GM20431 (cell line): ENCODE results near the gene SMOC1.

ENCODE experiments used
- in situ Hi-C: fragments of 300-500 bp; cut with MseI, MboI; formaldehyde crosslinking; loops from one replicate; pipeline ENCODE4 v1.15.0; 2020; ENCODE audit warnings: low sequenced_read_pairs; ENCODE audit not compliant: unreplicated experiment

SMOC1 gene

DNA sequence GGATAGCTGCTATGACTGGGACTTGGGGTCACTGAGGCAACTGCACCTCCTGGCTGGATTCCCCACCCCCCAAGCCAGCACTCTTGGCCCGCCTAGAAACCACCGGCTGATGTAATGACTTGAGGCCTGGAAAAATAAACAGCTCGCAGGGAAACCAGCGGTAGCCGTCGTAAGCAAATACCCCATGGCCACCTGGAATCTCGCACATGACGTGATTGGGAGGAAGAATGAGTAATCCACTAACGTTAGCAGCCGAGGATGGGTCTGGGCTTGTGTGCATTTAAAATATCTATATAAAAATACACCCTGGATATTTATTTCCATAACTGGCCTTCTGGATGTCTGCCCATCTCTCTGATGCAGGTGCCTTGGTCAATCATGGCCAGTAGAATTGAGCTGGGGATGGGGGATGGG lies 120.1 kb downstream of the SMOC1 start:
- in situ Hi-C loops = no loop called here

DNA sequence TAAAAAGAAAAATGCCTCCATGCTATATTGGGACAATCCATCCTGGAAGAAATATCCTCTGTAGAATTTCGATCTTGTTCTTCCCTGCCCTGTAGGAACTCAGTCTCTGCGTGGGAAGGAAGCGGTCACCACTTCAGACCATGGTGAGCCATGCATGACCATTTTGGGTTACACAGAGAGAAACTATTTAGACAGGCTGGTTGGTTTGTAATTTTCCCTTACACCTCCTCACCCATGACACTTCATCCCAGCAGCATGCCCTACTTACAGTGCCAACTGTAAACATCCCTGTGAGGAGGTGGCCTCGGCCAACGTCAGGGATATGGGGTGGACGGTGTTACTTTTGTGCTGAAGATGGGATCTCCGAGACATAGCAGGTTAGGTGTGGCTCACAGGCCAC lies 121.4 kb downstream of the SMOC1 start:
- in situ Hi-C loops = no loop called here

DNA sequence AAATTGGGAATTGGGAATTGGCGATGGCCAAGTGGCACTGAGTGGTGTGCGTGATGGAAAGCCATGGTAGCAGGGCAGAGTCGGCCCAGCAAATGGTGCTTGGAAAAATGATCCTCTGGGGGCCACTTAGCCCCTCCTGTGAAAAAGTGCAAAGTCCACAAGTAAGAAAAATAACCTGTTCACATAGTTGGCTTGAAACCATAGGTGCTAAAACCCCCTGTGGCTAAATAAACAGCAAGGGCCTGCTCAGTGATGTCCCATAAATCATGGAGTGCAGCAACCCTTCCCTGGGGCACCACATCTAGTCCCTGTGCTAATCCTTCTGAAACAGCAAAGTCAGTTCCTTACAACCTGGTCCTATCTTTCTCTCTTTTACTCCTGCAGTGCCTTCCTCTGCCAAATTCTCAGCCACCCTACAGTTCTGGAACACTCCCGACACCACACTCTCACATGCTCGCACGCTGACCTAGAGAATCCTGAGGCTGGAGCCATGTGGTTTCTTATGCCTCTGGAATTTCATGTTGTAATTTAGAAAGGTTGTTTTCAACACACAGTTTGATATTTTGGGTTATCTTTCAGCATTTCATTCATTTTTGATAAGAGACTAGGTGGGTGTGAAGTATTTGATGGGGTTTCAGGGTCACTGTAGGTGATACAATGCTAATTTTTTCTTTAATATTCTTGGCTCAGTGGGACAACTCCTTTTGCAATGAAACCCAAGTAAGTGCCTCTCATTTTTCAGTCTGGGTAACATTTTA lies 123.6 kb downstream of the SMOC1 start:
- in situ Hi-C loops = no loop called here

DNA sequence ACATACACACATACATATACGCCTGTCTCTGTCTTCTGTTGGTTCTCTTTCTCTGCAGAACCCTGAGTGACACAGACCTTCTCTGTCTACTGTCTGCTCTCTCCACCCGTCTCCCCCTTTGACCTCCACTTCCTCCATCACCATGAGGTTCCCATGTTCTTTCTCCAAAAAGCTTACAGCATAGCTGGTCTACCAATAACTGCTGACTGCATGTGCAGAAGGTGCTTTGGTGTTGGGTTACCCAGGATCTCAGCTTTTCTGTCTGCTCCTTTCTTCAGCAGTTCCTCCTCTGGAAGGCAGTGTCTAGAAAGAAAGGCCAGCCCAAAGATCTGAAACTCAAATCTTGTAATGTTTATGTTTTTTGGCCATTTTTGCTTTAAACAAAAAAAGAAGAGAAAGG lies 125.6 kb downstream of the SMOC1 start:
- in situ Hi-C loops = no loop called here

DNA sequence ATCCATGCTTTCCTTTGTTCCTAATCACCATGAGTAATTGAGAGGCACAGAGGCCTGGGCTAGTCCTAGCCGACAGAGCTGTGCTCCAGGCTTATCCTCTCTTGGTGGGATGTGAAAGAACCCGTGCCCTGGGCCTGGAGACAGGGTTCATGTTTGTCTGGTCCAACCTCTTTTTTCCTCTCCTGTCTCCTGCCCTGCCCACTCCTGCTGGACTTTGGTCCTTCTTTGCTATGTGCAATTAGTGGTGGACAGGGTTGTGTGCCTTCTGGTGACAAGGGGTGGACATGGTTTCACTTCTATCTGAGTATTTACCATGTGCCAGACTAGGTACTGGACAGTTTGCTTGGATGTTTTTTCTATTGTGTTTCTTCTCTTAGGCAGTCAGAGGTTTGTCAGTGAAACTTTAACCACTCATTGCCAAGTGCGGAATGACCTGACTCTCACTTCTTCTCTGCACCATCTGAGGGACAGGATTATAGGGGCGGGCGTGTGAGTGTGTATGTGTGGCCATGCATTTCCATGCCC lies 126.1 kb downstream of the SMOC1 start:
- in situ Hi-C loops = no loop called here

DNA sequence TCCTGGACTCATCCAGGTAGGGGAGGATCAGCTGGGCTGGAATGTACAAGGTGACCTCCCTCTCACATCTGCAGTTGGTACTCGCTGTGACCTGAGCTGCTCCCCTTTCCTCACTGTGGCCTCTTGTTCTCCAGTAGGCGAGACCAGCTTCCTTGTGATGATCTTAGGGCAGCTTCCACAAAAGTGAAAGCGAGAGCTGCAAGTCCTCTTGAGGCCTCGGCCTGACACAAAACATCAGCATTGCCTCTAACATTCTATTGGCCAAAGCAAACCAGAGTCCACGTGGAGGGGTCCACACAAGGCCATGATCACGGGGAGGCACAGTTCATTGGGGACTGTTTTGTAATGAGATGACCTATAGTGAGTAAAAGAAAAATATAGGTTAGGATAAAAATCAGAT lies 127.5 kb downstream of the SMOC1 start:
- in situ Hi-C loops = no loop called here

DNA sequence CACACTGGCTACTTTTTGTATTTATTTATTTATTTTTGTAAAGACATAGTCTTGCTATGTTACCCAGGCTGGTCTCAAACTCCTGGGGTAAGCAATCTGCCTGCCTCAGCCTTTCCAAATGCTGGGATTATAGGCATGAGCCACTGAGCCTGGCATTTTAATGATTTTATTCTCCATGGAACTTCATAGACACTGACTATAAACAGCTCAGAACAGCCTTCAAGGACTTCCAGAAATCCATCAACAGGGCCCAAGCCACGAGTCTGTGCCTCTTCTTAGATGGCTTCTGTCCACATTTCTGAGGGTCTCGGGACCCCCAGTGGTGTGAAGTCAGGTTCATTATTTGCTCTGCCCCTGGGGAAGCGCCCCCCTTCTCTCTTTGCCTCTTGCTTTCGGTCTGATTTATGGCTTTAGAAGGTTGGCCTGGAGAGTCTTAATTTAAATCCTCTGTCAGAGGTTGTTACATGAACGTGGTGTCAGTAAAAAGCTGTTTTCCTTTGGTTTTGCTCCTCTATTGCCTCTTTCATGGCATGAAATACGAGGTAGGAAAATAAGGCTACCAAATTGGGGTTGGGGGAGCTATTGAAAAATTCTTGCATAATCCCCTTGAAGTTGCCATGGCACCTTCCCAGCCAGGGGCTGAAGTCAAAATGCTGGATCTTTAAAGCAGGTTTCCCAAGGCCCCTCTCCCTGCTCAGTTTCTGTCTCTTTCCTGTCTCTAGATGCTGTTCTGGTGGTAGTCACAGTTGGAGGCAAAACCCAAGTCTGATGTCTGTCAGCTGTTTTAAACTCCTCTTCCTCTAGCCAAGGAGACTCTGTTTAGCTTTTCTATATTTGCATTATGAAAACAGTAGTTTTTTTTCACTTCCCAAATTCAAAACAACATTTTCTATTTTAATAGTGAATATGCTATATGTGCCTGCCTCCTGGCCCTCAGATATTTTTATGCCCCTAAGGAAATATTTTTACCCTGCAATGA lies 129.4 kb downstream of the SMOC1 start:
- in situ Hi-C loops = no loop called here

DNA sequence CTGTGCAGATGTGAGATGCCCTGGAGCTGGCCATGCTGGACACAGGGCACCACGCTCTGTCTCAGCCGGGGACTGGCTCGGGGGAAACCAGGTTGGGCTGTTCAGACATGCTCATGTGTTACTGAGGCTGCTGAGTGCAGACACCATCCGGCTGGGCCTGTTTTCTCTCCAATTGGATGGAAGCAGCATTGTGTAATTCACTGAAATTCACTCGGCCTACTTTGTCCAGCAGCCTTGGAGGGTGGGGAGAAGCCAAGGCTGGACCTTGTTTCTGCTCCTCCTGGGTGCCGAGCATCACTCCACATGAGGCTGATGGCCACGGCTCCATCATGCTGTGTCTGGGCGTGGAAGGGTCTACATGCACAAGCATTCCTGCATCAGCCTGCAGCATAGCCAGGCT lies 130.7 kb downstream of the SMOC1 start:
- in situ Hi-C loops = no loop called here

DNA sequence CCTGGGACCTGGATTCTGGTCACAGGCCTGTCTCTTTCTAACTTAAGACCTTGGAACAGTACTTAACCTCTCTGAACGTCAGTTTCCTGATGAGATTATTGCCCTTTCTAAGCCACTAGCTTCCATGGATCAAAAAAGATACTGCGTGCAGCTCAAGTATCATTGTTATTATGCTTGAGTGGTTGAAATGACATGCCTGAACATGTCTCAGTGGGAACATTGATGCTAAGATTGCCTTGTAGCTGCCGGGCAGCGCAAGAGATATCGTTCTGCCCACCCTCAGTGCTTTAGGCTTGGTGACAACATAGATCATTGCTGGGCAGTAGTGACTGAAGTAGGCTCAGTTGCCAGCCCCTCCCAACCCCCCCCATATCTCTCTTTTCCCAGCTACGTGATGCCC lies 131.9 kb downstream of the SMOC1 start:
- in situ Hi-C loops = no loop called here

DNA sequence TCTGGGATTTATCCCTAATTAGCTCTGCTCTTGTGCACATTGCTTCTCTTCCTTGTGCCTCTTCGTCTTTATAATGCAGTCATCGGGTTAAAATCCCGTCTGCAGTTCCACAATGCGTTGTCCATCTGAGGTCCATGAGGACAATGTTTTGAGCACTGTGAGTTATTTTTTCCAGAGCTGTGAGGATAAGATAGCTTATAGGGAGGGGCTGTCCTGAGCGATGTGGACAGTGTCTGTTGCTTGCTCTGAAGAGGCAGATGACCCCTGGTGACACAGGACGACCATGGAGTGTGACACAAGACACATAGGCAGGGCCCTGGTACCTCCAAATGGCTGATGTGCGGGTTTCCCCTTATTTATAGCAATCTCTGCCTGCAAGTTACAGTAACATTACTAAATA lies 132.5 kb downstream of the SMOC1 start:
- in situ Hi-C loops = no loop called here

DNA sequence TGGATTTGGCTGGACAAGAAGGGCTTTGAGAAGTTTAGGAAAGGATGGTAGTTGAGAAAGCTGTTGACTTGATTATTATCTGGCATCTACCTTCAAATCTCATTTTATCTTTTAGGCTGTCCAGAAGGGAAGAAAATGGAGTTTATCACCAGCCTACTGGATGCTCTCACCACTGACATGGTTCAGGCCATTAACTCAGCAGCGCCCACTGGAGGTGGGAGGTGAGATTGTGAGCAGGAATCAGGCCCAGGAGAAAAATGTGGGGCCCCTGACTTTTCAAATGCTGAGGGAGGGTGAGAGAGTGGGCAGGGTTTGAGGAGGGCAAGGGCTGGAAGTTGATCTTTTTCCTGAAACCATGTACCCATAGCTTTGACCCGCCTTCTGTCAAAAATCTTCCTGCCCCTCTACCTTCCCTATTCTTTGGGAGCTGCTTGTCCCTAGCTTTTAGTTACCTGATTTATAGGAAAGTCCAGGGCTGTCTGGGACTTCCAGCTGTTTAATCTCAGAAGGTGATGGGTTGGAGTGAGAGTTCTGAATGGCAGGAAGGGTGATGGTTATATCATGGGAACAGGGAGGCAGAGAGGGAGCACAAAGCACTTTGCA lies 134.2 kb downstream of the SMOC1 start:
- in situ Hi-C loops = no loop called here

DNA sequence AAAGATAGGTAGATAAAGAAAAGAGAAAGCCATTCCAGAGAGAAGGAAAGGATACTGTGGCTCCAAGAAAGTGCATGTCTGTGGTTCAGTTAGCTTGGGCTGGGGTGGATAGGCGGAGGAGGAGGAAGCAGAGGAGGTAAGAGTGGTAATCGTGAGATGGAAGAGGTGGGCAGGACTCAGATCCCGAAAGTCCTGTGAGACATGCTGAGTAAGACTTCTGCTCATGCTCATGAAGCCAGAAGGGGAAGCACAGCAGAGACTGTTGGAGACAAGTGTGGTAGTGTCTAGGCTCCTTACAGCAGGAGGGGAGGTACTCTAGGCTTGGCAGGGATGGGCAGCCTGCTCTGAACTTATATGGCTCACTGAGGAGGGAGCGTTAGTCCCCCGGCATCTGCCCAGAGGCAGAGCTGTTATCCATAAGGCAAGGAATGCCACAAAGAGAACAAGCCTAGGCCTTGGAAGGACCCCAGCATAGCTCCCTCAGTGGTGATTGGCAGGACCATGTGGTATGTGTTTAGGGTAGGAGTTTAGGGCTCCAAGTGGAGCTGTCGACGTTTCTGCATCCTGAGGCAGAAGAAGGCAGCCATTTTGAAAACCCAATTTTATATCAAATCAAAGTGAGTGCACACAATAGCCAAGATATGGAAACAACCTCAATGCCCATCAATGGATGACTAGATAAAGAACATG lies 135.3 kb downstream of the SMOC1 start:
- in situ Hi-C loops = no loop called here

DNA sequence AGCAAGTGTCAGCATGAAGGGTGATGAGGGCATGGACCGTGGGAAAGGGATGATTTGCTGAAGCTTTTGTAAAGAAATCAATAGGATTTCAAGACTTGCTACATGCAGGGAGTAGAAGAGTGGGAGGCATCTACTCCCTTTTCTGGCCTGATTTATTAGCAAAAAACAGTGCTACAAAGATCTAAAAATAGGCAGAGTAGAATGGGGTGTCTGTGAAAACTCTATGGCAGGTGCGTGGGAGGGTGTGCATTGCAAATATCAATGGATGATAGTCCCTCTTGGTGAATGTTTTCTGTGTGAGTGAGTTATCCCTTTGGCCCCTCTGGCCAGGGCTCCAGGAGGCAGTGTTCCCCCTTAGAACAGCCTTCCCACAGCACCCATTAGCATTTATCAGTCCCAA lies 139.0 kb downstream of the SMOC1 start:
- in situ Hi-C loops = no loop called here

DNA sequence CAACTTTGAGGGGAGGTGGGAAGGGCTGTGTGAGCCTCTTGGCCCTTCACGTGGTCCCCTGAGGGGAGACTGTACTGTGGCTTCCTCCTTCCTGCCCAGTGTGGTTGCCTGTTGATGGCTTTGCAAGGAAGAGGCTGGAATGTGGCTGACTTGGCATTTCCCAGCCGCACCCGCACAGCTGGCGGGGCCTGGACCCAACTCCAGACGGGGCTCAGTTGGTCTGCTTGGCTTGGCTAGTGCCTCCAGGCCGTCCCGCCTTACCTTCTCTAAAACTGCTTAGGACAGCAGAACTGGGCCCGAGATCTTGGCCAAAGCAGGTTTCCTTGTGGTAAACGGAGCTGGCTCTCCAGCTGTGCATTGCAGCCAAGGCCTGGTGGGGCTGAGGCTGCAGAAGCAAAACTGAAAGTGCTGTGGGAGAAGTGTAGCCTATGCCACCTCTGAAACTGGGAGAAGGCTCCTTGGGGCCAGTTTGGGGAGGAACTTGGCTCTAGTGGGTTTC lies 139.5 kb downstream of the SMOC1 start:
- in situ Hi-C loops = no loop called here

DNA sequence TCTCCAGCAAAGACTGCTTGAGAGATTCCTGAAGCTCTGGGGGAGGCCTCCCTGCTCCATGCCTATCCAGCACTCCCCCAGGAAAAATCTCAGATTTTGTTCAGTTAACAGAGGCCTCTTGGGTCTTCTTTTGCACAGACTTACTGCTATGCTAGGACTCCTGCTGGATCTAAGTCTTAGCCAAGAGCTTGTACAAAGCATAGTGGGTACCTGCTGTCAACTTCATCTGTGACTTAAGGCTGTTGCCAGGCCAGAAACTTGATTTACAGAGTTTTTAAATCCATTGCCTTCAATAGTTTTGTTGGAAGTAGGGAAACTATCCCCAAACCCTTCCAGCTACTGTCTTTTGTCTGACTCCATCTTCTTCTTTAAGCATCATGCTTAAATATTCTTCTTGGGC lies 140.5 kb downstream of the SMOC1 start:
- in situ Hi-C loops = loop anchor here (10.0 kb wide), 1 partner anchor 205 kb away; no protein-coding TSS in a partner anchor

DNA sequence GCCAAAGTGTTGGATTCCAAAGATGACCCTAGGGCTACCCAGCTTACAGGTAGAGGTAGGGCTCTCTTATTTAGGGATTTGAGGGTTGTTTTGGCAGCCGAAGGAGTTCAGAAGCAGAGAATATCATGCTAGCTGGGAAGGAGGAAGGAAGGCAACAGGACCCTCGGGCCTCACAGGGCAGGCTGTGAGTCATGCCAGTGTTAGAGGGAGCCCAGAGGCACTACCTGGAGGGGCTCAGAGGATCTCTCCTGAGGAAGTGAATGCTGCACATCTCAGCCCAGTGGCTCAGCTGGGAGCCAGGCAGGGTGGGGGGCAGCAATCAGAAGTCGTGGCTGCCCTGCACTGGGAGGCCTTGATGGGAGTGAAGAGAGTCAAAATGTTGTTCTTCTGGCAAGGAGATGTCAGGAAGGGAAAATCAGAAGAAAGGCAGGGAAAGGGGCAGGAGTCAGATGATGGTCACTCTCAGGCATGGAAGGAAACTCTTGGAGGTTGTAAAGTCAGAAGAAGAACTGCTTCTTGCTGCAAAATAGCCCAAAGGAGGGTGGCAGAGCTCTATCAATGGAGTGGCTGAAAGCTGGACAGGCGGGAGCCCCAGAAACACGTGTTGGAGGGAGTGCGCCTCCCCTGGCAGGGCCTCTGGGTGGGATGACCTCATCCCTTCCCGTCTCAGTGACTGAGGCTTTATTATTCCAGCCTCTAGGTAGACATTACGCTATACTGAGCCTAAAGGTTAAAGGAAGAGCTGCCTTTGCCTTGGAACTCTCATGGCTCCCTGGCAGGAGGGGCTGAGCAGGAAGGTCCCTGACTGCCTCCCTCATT lies 141.3 kb downstream of the SMOC1 start:
- in situ Hi-C loops = loop anchor here (10.0 kb wide), 1 partner anchor 206 kb away; no protein-coding TSS in a partner anchor

DNA sequence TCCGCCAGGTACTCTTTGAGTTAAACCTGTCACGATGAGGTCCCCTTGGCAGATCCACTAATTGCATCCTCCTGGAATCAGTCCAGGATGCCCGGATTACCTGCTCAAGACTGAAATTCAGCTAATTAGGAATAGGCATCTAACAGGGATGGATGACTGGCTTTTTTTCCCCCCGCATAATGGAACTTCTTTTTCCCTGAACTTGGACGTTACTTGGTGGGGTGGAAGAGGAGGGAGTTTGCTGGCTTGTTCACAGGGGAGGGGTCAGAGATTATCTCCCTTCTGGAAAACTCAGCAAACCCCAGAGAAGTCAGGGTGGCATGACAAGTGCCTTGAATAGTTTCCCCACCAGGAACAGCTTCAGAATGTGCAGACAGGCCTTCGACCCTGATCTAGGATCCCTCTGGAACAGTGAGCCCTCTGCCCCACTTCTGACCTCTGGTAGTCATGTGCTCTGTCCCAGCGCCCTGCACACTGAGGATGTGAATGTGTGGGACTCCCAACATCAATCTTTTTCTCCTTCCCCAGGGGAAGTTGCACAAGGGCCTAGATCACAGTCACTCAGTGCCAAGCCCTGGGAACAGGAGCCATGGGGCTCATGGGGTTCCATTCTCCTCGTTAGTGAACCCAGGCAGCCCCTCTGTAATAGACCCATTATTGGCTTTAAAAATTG lies 142.5 kb downstream of the SMOC1 start:
- in situ Hi-C loops = loop anchor here (10.0 kb wide), 1 partner anchor 207 kb away; no protein-coding TSS in a partner anchor

DNA sequence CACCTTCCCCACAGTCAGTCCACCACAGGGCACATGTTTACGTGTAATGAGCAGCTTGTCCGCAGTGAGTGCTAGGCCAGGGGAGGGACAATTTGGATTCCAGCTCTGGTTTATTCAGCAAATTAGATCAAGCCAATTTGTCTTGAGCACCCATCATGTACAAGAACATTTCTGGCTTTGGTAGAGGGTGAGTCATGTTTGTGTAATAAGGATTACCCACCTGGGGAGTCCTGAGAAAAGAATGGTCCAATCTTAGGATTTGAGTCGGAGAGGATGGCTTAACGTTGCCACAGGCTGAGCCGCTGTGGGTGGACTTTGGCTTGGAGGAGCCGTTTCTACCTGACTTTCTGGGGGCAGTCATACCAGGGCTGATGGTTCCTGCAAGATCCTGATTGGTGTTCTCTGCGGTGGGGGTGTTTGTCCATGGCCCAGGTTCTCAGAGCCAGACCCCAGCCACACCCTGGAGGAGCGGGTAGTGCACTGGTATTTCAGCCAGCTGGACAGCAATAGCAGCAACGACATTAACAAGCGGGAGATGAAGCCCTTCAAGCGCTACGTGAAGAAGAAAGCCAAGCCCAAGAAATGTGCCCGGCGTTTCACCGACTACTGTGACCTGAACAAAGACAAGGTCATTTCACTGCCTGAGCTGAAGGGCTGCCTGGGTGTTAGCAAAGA lies 143.7 kb downstream of the SMOC1 start:
- in situ Hi-C loops = loop anchor here (10.0 kb wide), 1 partner anchor 208 kb away; no protein-coding TSS in a partner anchor
